VCaP (cell line): ENCODE measurements around the gene NFASC.

Source experiments
- H3K27ac ChIP-seq: fragments of 450-650 bp; 2 replicates; pipeline ENCODE4 v1.5.1; 2017
- CTCF ChIP-seq: fragments of 450-650 bp; conservative IDR thresholded peaks from 2 replicates; pipeline ENCODE4 v1.5.1; 2017; ENCODE audit warnings: mild to moderate bottlenecking, moderate library complexity

NFASC gene

GRCh38 chr1:204988196-204988595, 117.5 kb downstream of the NFASC start:
- no peak overlapping the region for H3K27ac ChIP-seq
- TF ChIP-seq CTCF, result no peak

GRCh38 chr1:204989266-204990058, 118.8 kb downstream of the NFASC start:
- TF ChIP-seq CTCF, result peak; percentile 99
- no peak overlapping the region for H3K27ac ChIP-seq

- TF ChIP-seq CTCF, result no peak
- no peak overlapping the region for H3K27ac ChIP-seq
Observed at GRCh38 chr1:204990059-204990664, 119.5 kb downstream of the NFASC start.

GRCh38 chr1:204990721-204991341, 120.2 kb downstream of the NFASC start:
- TF ChIP-seq CTCF, result no peak
- no peak overlapping the region for H3K27ac ChIP-seq

DNA sequence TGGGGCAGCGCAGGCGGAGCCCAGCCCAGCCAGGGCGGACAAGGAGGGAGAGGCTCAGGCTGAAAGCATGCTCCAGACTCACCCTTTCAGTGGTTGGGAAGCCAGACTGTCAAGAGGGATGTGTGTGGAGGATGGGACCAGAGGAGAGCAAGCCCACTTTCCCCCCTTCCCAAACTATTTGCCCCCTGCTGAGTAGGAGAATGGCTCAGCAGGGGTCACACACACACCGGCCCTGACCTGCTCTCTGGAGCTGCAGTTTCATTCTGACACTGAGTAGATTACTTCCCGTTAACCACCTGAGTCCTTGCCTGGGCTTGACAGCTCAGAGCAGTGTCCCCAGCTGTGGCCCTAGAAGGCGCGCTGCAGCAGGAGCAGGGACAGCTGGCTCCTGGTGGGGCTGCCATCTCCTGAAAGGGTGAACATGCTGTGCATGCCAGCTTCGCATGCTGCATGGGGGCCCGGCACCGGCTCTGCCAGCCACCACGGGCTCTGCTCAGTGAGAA, 120.7 kb downstream of the NFASC start:
- no peak for TF ChIP-seq CTCF
- no peak overlapping the region for H3K27ac ChIP-seq

DNA sequence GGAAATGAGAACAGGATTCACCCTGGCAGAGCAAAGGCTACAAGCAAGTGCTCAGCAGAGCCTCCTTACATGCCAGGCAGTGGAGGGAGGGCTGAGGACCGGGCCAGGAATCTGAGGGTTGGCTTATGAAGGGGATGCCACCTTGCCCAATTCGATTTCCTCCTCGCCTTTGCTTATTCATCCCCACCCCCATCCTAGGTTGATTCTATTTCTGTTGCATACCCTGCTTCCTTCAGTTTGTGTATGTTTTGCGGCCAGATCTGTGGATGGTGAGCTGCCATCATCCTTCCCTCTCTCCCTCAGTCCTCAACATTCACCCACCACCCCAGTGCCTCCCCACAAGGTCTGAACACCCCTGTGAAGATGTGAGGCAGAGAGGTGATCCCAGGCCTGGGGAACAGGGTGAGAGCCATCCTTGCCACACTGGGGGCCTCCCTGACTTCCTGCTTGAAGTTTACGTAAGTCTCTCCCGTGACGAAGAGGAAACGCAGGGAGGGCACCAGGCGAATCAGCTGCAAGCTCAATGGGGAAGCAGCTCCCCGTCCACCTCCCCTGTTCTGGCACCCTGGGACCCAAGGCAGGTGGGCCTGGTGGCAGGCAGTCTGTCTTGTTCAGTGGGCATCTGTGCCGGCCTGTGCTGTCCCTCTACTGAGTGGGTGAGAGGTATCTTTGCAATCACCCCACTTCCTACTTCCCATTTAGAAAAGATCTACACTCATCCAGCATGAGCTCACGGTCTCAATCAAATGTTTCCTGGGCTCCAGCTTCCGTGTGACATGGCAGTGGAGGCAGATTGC, 121.7 kb downstream of the NFASC start:
- no peak overlapping the region for H3K27ac ChIP-seq
- TF ChIP-seq CTCF, result no peak

DNA sequence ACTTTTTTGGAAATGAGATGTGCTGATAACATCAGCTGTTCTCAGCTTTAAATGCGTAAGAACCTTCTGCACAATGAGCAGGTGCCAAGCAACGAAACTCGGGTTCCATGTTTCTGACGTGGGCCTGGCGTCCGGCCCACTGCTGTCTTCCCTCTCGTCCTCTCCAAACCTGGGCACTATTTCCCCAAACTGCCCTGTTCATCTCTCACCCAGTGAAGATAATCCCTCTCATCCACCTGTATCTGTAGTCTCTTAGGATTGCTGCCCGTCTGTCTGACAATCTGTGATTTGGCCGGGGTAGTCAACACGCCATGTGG, 122.3 kb downstream of the NFASC start:
- no peak for TF ChIP-seq CTCF
- no peak overlapping the region for H3K27ac ChIP-seq
